ENCODE measurements around the gene PSIP1. TPM values are rescaled to one million over a fixed set of nuclear protein-coding genes. Genes with fewer than 3 reads are reported as not detected.

PSIP1 gene
- total RNA-seq, 1 experiment from 2014 or later: 362 TPM

DNA sequence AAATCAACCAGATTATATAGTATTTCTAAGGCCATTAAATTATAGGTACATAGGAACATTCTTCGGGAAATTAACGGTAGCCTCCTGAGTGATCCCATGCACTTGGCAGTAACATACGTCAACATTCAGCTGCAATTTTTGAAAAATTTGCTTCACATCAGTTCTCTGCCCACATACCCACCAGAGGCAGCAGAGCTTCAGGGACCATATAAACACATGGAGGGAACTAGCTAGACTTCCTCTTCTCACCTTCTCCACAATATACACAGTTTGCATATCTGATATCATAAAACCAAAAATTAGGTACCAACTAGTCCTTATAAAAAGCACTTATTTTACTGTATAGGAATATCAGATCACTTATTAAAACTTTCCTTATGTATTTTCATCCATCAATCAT, 4.8 kb downstream of the PSIP1 start:
- Histone ChIP-seq H3K23ac (ENCODE audit: insufficient read length, low read depth, low read length) (no peak overlapping the region), H4K8ac (replicated peaks; ENCODE audit: insufficient read length, low read depth, low read length) (no peak overlapping the region), H3K27me3 (ENCODE audit: insufficient read depth, low read length) (no peaks in the 10 kb centered on the region), H3K23me2 (ENCODE audit: insufficient read length, low read depth, low read length, poor library complexity, severe bottlenecking) (peaks cover 3% of the 10 kb centered on the region), H3K56ac (ENCODE audit: insufficient read length, low read depth, low read length) (no peak overlapping the region), H3K9ac (ENCODE audit: extremely low read depth, insufficient read length, low read length) (no peak overlapping the region), H2BK120ac (ENCODE audit: low read depth, low read length, poor library complexity, severe bottlenecking) (no peak overlapping the region), H2AFZ (ENCODE audit: low read length) (no peak overlapping the region), H3K4ac (ENCODE audit: low read depth, low read length) (no peak overlapping the region), H2BK15ac (ENCODE audit: low read depth, low read length) (no peak overlapping the region), H2BK20ac (ENCODE audit: low read depth, low read length, poor library complexity, severe bottlenecking) (no peak overlapping the region), H3K18ac (ENCODE audit: insufficient read length, low read depth, low read length) (no peak overlapping the region), H3K9me3 (ENCODE audit: control insufficient read depth, low read depth, low read length) (no peaks in the 10 kb centered on the region), H3K27ac (ENCODE audit: insufficient read length, low read depth, low read length) (no peak overlapping the region), H3K79me2 (ENCODE audit: insufficient read depth, low read length) (peaks cover 53% of the 10 kb centered on the region; the same call in 1 of the 2 replicates), H3T11ph (ENCODE audit: low read length) (no peak overlapping the region), H2BK5ac (ENCODE audit: insufficient read length, low read length) (no peak overlapping the region), H3K14ac (ENCODE audit: insufficient read depth, low read length) (no peak overlapping the region), H4K5ac (ENCODE audit: insufficient read length, low read depth, low read length) (no peak overlapping the region), H3K4me2 (ENCODE audit: insufficient read depth, insufficient read length, low read length) (no peak overlapping the region), H4K20me1 (ENCODE audit: control insufficient read depth, insufficient read depth, insufficient read length) (peaks cover 4% of the 10 kb centered on the region), H3K4me1 (ENCODE audit: insufficient read depth, low read length) (no peaks in the 10 kb centered on the region; the same call in 1 of the 2 replicates), H2AK5ac (ENCODE audit: insufficient read length, low read length) (no peak overlapping the region), H3K79me1 (ENCODE audit: insufficient read depth, low read depth, low read length, poor library complexity, severe bottlenecking) (peaks cover 3% of the 10 kb centered on the region), H2BK12ac (ENCODE audit: insufficient read length, low read depth, low read length) (no peak overlapping the region), H4K91ac (ENCODE audit: insufficient read length, low read depth, low read length) (no peak overlapping the region)
- Mint-ChIP-seq H3K9me3 (peaks cover 0 to 2% of the 10 kb centered on the region in 2 experiments; a peak in 2 of 5 replicates), H3K36me3 (ENCODE audit: insufficient read depth in 1 of 3, low read depth in 3 of 3) (peaks cover 66 to 84% (median 79%) of the 10 kb centered on the region in 3 experiments), H3K27me3 (ENCODE audit: low read depth) (no peaks in the 10 kb centered on the region), H3K27ac (no peak overlapping the region), H3K4me3 (no peak overlapping the region; a peak in 1 of 5 replicates), H3K4me1 (peaks cover 28 to 37% of the 10 kb centered on the region in 2 experiments)
- DNase-seq: no peak
- no CpG with 5 or more reads among the region's 3 CpGs for WGBS (ENCODE audit: extremely low coverage, insufficient read length, low lambda C conversion rate)
- TF ChIP-seq, protein P1, sequence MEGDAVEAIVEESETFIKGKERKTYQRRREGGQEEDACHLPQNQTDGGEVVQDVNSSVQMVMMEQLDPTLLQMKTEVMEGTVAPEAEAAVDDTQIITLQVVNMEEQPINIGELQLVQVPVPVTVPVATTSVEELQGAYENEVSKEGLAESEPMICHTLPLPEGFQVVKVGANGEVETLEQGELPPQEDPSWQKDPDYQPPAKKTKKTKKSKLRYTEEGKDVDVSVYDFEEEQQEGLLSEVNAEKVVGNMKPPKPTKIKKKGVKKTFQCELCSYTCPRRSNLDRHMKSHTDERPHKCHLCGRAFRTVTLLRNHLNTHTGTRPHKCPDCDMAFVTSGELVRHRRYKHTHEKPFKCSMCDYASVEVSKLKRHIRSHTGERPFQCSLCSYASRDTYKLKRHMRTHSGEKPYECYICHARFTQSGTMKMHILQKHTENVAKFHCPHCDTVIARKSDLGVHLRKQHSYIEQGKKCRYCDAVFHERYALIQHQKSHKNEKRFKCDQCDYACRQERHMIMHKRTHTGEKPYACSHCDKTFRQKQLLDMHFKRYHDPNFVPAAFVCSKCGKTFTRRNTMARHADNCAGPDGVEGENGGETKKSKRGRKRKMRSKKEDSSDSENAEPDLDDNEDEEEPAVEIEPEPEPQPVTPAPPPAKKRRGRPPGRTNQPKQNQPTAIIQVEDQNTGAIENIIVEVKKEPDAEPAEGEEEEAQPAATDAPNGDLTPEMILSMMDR (conservative IDR thresholded peaks at IDR 0.05): no peak; the same call in 2 of the 3 replicates
